DND-41 (cell line): ENCODE results near the gene RFX1.

Source experiments
- ATAC-seq: fragments of 200-7000 bp; cut with Tn5 transposase; 3 replicates; pipeline ENCODE4 v1.9.1; 2021; ENCODE audit warnings: low read depth; ENCODE audit not compliant: insufficient read depth
- DNase-seq: peaks from one replicate; pipeline ENCODE4 v3.0.0-alpha.2; 2020
- H2AFZ ChIP-seq: 2 replicates; pipeline ENCODE4 v1.6.0; 2012; ENCODE audit warnings: low read depth, low read length
- H3K27ac ChIP-seq: 2 replicates; pipeline ENCODE4 v1.5.1; 2012; ENCODE audit warnings: low read length, inconsistent platforms
- H3K27me3 ChIP-seq: fragments of 200-600 bp; sonication (generic); 2 replicates; pipeline ENCODE4 v1.6.0; 2012; ENCODE audit warnings: low read length, mild to moderate bottlenecking, inconsistent platforms; ENCODE audit not compliant: insufficient read depth, poor library complexity
- H3K36me3 ChIP-seq: 2 replicates; pipeline ENCODE4 v1.5.1; 2012; ENCODE audit warnings: low read length, inconsistent platforms; ENCODE audit not compliant: insufficient read depth
- H3K4me1 ChIP-seq: 2 replicates; pipeline ENCODE4 v1.5.1; 2012; ENCODE audit warnings: mild to moderate bottlenecking, low read length; ENCODE audit not compliant: insufficient read depth
- H3K4me2 ChIP-seq: 2 replicates; pipeline ENCODE4 v1.6.0; 2012; ENCODE audit warnings: mild to moderate bottlenecking, moderate library complexity, low read length, inconsistent platforms; ENCODE audit not compliant: insufficient read depth
- H3K4me3 ChIP-seq, 2 experiments: fragments of 200-600 bp in 1 of 2; shearing (Covaris generic) in 1 of 2; 2 replicates each; pipeline ENCODE4 v1.5.1; 2012 to 2016; ENCODE audit warnings: inconsistent platforms in 2 of 2, low read length in 2 of 2, mild to moderate bottlenecking in 2 of 2, low read depth in 1 of 2, moderate library complexity in 1 of 2
- H3K79me2 ChIP-seq: 2 replicates; pipeline ENCODE4 v1.6.0; 2012; ENCODE audit warnings: low read length, inconsistent platforms; ENCODE audit not compliant: insufficient read depth
- H3K9ac ChIP-seq: 2 replicates; pipeline ENCODE4 v1.6.0; 2012; ENCODE audit warnings: low read depth, mild to moderate bottlenecking, inconsistent platforms, low read length, moderate library complexity
- H3K9me3 ChIP-seq: 2 replicates; pipeline ENCODE4 v1.5.1; 2012; ENCODE audit warnings: low read length, moderate library complexity, mild to moderate bottlenecking, inconsistent platforms; ENCODE audit not compliant: insufficient read depth, severe bottlenecking
- H4K20me1 ChIP-seq: 2 replicates; pipeline ENCODE4 v1.6.0; 2012; ENCODE audit warnings: low read length; ENCODE audit not compliant: insufficient read depth
- CTCF ChIP-seq: IDR thresholded peaks from 2 replicates; pipeline ENCODE4 v1.5.1; 2012; ENCODE audit warnings: borderline replicate concordance, low read length, moderate library complexity, mild to moderate bottlenecking; ENCODE audit not compliant: poor library complexity, severe bottlenecking; ENCODE audit errors: extremely low read depth
- EZH2 ChIP-seq: IDR thresholded peaks from 3 replicates; pipeline ENCODE4 v1.6.1; 2012; ENCODE audit warnings: borderline replicate concordance, low read depth, mild to moderate bottlenecking, moderate library complexity, low read length, inconsistent platforms; ENCODE audit not compliant: severe bottlenecking

The RFX1 gene

GRCh38 chr19:13961826-13962698 lies 44.1 kb downstream of the RFX1 start:
- DNase-seq, result no peak
- TF ChIP-seq EZH2 (no peak), CTCF (no peak)
- no peak overlapping the region for H3K4me3 ChIP-seq
- no peak overlapping the region for H2AFZ ChIP-seq
- peaks cover 74% of the 10 kb centered on the region for H3K36me3 ChIP-seq
- H3K4me1 ChIP-seq, result no peaks in the 10 kb centered on the region
- peak; percentile 15; the same call in 1 of the 3 replicates for ATAC-seq
- no peaks in the 10 kb centered on the region for H3K27me3 ChIP-seq
- H4K20me1 ChIP-seq, result peaks cover 9% of the 10 kb centered on the region; the same call in 1 of the 2 replicates
- H3K9ac ChIP-seq, result no peak overlapping the region
- H3K27ac ChIP-seq, result no peak overlapping the region
- H3K9me3 ChIP-seq, result no peaks in the 10 kb centered on the region
- no peak overlapping the region for H3K4me2 ChIP-seq
- H3K79me2 ChIP-seq, result no peaks in the 10 kb centered on the region

GRCh38 chr19:13960863-13961784 lies 45.0 kb downstream of the RFX1 start:
- no peak overlapping the region for H3K9ac ChIP-seq
- no peak overlapping the region for H2AFZ ChIP-seq
- H3K27me3 ChIP-seq, result no peaks in the 10 kb centered on the region
- TF ChIP-seq EZH2, result no peak
- TF ChIP-seq CTCF, result no peak
- no peaks in the 10 kb centered on the region for H3K4me1 ChIP-seq
- H3K4me2 ChIP-seq, result no peak overlapping the region
- H3K27ac ChIP-seq, result no peak overlapping the region
- no peaks in the 10 kb centered on the region; the same call in 1 of the 2 replicates for H3K79me2 ChIP-seq
- no peak for DNase-seq
- H3K4me3 ChIP-seq, result no peak overlapping the region
- no peaks in the 10 kb centered on the region for H3K9me3 ChIP-seq
- no peak for ATAC-seq
- H4K20me1 ChIP-seq, result peaks cover 13% of the 10 kb centered on the region
- H3K36me3 ChIP-seq, result peaks cover 74% of the 10 kb centered on the region

- Histone ChIP-seq H3K79me2 (peaks cover 7% of the 10 kb centered on the region; the same call in 1 of the 2 replicates), H3K4me1 (no peaks in the 10 kb centered on the region), H3K36me3 (peaks cover 74% of the 10 kb centered on the region), H3K9me3 (no peaks in the 10 kb centered on the region), H3K27ac (no peak overlapping the region), H3K27me3 (no peaks in the 10 kb centered on the region), H3K4me3 (no peak overlapping the region), H4K20me1 (peaks cover 18% of the 10 kb centered on the region), H2AFZ (no peak overlapping the region), H3K9ac (no peak overlapping the region), H3K4me2 (no peak overlapping the region)
- TF ChIP-seq CTCF (peak; percentile 54), EZH2 (no peak)
- ATAC-seq, result peak; percentile 42; the same call in 2 of the 3 replicates
- DNase-seq, result peak; percentile 27
These were observed 45.9 kb downstream of the RFX1 start for GRCh38 chr19:13959962-13960862.
